HepG2 (cell line): ENCODE data around the gene ZNF548. TPM values are rescaled to one million over a fixed set of nuclear protein-coding genes. Genes with fewer than 3 reads are reported as not detected.

Experiments used
- ATAC-seq: fragments of 200-7000 bp; cut with Tn5 transposase; 3 replicates; pipeline ENCODE4 v1.9.1; 2020; ENCODE audit warnings: mild to moderate bottlenecking, moderate library complexity
- BruUV-seq: library from RNA; stranded (reverse); fragments of 400-500 nt; replicated peaks from 2 replicates; lab custom pipeline; 2021; lab: Mats Ljungman, UMichigan
- CTCF ChIA-PET: fragments of 300-600 bp; formaldehyde crosslinking; extraction: SDS; loops from one replicate; lab custom pipeline; 2021; ENCODE audit warnings: low total read pairs, inconsistent platforms, low intra/inter-chr PET ratio; lab: Yijun Ruan, JAX
- POLR2A ChIA-PET: fragments of 350-600 bp; sonication (Branson Sonifier 250); formaldehyde crosslinking; loops from one replicate; lab custom pipeline; 2020; ENCODE audit warnings: antibody characterized with exemption, inconsistent platforms; lab: Yijun Ruan, JAX
- DNase-seq: peaks from one replicate; pipeline ENCODE4 v3.0.0-alpha.2; 2015; ENCODE audit warnings: low spot score
- FAIRE-seq: peaks from 3 replicates; lab custom pipeline; 2011; peaks lifted over from hg19 to GRCh38; lab: Jason Lieb, UNC
- H2AFZ ChIP-seq: one replicate; pipeline ENCODE4 v1.6.1; 2011; ENCODE audit warnings: low read length, inconsistent platforms
- H3K27ac ChIP-seq: fragments of 300-600 bp; 3 replicates; pipeline ENCODE4 v1.8.0; 2011; ENCODE audit warnings: mixed run types, mild to moderate bottlenecking, mixed read lengths, low read length, inconsistent platforms; ENCODE audit not compliant: insufficient read depth; ENCODE audit errors: extremely low read length
- H3K27me3 ChIP-seq, 2 experiments: fragments of 200-600 bp in 1 of 2; 2 replicates in 1 of 2; 3 replicates in 1 of 2; pipeline versions ENCODE4 v1.6.0 to v1.8.0; 2011; ENCODE audit warnings: low read length in 2 of 2, mild to moderate bottlenecking in 2 of 2, moderate library complexity in 2 of 2, inconsistent platforms in 1 of 2; ENCODE audit not compliant: insufficient read depth in 2 of 2, control insufficient read depth in 1 of 2
- H3K36me3 ChIP-seq, 2 experiments: fragments of 200-600 bp in 1 of 2; replicated peaks in 1 of 2; 2 replicates in 1 of 2; 3 replicates in 1 of 2; pipeline versions ENCODE4 v1.5.1 to v1.8.0; 2011; ENCODE audit warnings: low read length in 2 of 2, inconsistent platforms in 1 of 2; ENCODE audit not compliant: insufficient read depth in 2 of 2, control insufficient read depth in 1 of 2
- H3K4me1 ChIP-seq: 2 replicates; pipeline ENCODE4 v1.5.1; 2012; ENCODE audit warnings: low read length, inconsistent platforms; ENCODE audit not compliant: insufficient read depth
- H3K4me2 ChIP-seq: 2 replicates; pipeline ENCODE4 v1.6.0; 2011; ENCODE audit warnings: low read depth, low read length, inconsistent platforms
- H3K4me3 ChIP-seq, 3 experiments: fragments of 200-600 bp in 1 of 3; sonication (generic), shearing (Covaris generic) in 1 of 3; replicated peaks in 1 of 3; 2 replicates each; pipeline ENCODE4 v1.5.1; 2011 to 2016; ENCODE audit warnings: low read length in 3 of 3, inconsistent platforms in 2 of 3, low read depth in 2 of 3, mild to moderate bottlenecking in 2 of 3, control low read depth in 1 of 3, mixed read lengths in 1 of 3; ENCODE audit not compliant: insufficient read depth in 1 of 3
- H3K79me2 ChIP-seq: one replicate; pipeline ENCODE4 v1.6.1; 2011; ENCODE audit warnings: low read length, inconsistent platforms; ENCODE audit not compliant: insufficient read depth
- H3K9ac ChIP-seq: 2 replicates; pipeline ENCODE4 v1.6.0; 2011; ENCODE audit warnings: mild to moderate bottlenecking, low read depth, low read length, inconsistent platforms; ENCODE audit not compliant: insufficient read depth
- H3K9me3 ChIP-seq: 2 replicates; pipeline ENCODE4 v1.5.1; 2012; ENCODE audit warnings: mild to moderate bottlenecking, low read length
- H4K20me1 ChIP-seq: 2 replicates; pipeline ENCODE4 v1.6.0; 2011; ENCODE audit warnings: inconsistent platforms, mild to moderate bottlenecking, low read length, moderate library complexity; ENCODE audit not compliant: insufficient read depth
- GATA4 ChIP-seq: sonication (generic); IDR thresholded peaks from 2 replicates; pipeline ENCODE4 v1.6.1; 2016; ENCODE audit warnings: antibody characterized with exemption, low read depth, borderline replicate concordance
- IRX3 ChIP-seq: sonication (generic); formaldehyde crosslinking; IDR thresholded peaks from 2 replicates; pipeline ENCODE4 v1.8.1; 2023; ENCODE audit warnings: mild to moderate bottlenecking, low read depth, missing genetic modification reagents, borderline replicate concordance
- JDP2 ChIP-seq: sonication (generic); formaldehyde crosslinking; IDR thresholded peaks from 2 replicates; pipeline ENCODE4 v1.8.1; 2022; ENCODE audit warnings: missing genetic modification reagents, borderline replicate concordance
- KDM6A ChIP-seq: IDR thresholded peaks from 2 replicates; pipeline ENCODE4 v1.6.1; 2016; ENCODE audit warnings: low read depth
- RBAK ChIP-seq: sonication (generic); formaldehyde crosslinking; IDR thresholded peaks from 2 replicates; pipeline ENCODE4 v1.5.1; 2020; ENCODE audit warnings: mild to moderate bottlenecking, missing genetic modification reagents
- SIX4 ChIP-seq: sonication (generic); formaldehyde crosslinking; IDR thresholded peaks from 2 replicates; pipeline ENCODE4 v1.4.0; 2020; ENCODE audit warnings: missing genetic modification reagents
- TBL1XR1 ChIP-seq: fragments of 150-350 bp; IDR thresholded peaks from 2 replicates; pipeline ENCODE4 v1.6.1; 2014; ENCODE audit warnings: borderline replicate concordance, low read length; ENCODE audit not compliant: partially characterized antibody
- TEAD2 ChIP-seq: sonication (generic); formaldehyde crosslinking; IDR thresholded peaks from 2 replicates; pipeline ENCODE4 v1.9.0; 2021; ENCODE audit warnings: missing genetic modification reagents
- ZBTB3 ChIP-seq: sonication (generic); formaldehyde crosslinking; IDR thresholded peaks from 2 replicates; pipeline ENCODE4 v1.4.0; 2020; ENCODE audit warnings: low read depth, mild to moderate bottlenecking, moderate library complexity, missing genetic modification reagents, borderline replicate concordance
- ZNF672 ChIP-seq: sonication (generic); formaldehyde crosslinking; IDR thresholded peaks from 2 replicates; pipeline ENCODE4 v1.8.1; 2022; ENCODE audit warnings: missing genetic modification reagents
- WGBS: methylation state at CpG from one replicate; pipeline ENCODE4 v1.1.6; 2017; ENCODE audit warnings: low lambda C conversion rate; 5-methylcytosine and 5-hydroxymethylcytosine counted together
- in situ Hi-C: cut with HindIII; loops from 2 replicates; pipeline ENCODE4 v1.10.0; 2017; ENCODE audit warnings: low pct_unique_long_range_greater_than_20kb; ENCODE audit not compliant: extremely low pct_ligation_motif_present
- intact Hi-C: fragments of 100-400 bp; cut with micrococcal nuclease; formaldehyde crosslinking; loops from one replicate; pipeline ENCODE4 v1.10.0; 2022; ENCODE audit not compliant: unreplicated experiment
- polyA plus RNA-seq, 8 experiments: library from polyadenylated mRNA; depleted of rRNA in 3 of 8; stranded (reverse) in 7 of 8; unstranded in 1 of 8; fragments of >200 nt; fragmentation: Illumina TruSeq in 4 of 8; extraction: Trizol in 4 of 8; gene quantifications; 2 replicates each; pipeline versions ENCODE4 v1.2.1 to v1.2.3, GENCODE V29; 2011 to 2016; ENCODE audit warnings: low read depth in 4 of 8, missing spikeins in 1 of 8, mixed read lengths in 1 of 8; ENCODE audit not compliant: insufficient read depth in 1 of 8
- total RNA-seq, 5 experiments: library from RNA; depleted of rRNA; stranded (reverse); fragments of >200 nt; fragmentation: Illumina TruSeq; extraction: Trizol; gene quantifications; 2 replicates each; pipeline ENCODE4 v1.2.3, GENCODE V29; 2016; ENCODE audit warnings: low read depth in 1 of 5
- TF ChIP-seq, protein P1 (sequence below): sonication (generic); formaldehyde crosslinking; IDR thresholded peaks from 2 replicates; pipeline ENCODE4 v1.8.1; 2023; ENCODE audit warnings: mild to moderate bottlenecking, inconsistent platforms, moderate library complexity, missing genetic modification reagents, borderline replicate concordance
- TF ChIP-seq, protein P2 (sequence below): sonication (generic); formaldehyde crosslinking; IDR thresholded peaks from 2 replicates; pipeline ENCODE4 v1.4.0; 2020; ENCODE audit warnings: mild to moderate bottlenecking, missing genetic modification reagents

The ZNF548 gene
- total and polyA plus RNA-seq, 2 of the 13 experiments (the other 11 are each of a cell fraction or from before 2014, with no cell fraction given): 19.6 to 24.9 TPM

DNA sequence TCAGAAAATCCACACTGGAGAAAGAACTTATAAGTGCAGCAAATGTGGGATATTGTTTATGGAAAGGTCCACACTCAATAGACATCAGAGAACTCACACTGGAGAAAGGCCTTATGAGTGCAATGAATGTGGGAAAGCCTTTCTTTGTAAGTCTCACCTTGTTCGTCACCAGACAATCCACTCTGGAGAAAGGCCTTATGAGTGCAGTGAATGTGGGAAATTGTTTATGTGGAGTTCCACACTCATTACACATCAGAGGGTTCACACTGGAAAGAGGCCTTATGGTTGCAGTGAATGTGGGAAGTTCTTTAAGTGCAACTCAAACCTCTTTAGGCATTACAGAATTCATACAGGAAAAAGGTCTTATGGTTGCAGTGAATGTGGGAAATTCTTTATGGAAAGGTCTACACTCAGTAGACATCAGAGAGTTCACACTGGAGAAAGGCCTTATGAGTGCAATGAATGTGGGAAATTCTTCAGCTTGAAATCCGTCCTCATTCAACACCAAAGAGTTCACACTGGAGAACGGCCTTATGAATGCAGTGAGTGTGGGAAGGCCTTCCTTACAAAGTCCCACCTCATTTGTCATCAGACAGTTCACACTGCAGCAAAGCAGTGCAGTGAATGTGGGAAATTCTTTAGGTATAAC lies 12.0 kb upstream of the ZNF548 start:
- H3K27ac ChIP-seq: no peak overlapping the region
- no peak for DNase-seq
- ChIA-PET CTCF (no interaction called here), POLR2A (no interaction called here)
- in situ Hi-C loops (no loop called here), intact Hi-C loops (no loop called here)
- no peaks in the 10 kb centered on the region for H3K27me3 ChIP-seq
- no peak overlapping the region for H3K4me2 ChIP-seq
- H3K4me3 ChIP-seq: no peak overlapping the region
- BruUV-seq: no TSS peak
- 93% methylated on average over 3 of the region's 3 CpGs for WGBS
- H3K9me3 ChIP-seq: peaks cover 7% of the 10 kb centered on the region; the same call in 1 of the 2 replicates
- FAIRE-seq: no peak
- H3K79me2 ChIP-seq: no peaks in the 10 kb centered on the region
- H4K20me1 ChIP-seq: no peaks in the 10 kb centered on the region
- no peak for TF ChIP-seq SIX4 (CRISPR knock-in tag)
- TF ChIP-seq, protein P1, sequence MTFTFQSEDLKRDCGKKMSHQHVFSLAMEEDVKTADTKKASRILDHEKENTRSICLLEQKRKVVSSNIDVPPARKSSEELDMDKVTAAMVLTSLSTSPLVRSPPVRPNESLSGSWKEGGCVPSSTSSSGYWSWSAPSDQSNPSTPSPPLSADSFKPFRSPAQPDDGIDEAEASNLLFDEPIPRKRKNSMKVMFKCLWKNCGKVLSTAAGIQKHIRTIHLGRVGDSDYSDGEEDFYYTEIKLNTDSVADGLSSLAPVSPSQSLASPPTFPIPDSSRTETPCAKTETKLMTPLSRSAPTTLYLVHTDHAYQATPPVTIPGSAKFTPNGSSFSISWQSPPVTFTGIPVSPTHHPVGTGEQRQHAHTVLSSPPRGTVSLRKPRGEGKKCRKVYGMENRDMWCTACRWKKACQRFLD (CRISPR knock-in tag): no peak
- no peak for TF ChIP-seq TBL1XR1
- TF ChIP-seq GATA4: no peak
- TF ChIP-seq, protein P2, sequence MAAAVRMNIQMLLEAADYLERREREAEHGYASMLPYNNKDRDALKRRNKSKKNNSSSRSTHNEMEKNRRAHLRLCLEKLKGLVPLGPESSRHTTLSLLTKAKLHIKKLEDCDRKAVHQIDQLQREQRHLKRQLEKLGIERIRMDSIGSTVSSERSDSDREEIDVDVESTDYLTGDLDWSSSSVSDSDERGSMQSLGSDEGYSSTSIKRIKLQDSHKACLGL: no peak
- no peak for TF ChIP-seq TEAD2 (CRISPR knock-in tag)
- no peak for TF ChIP-seq ZBTB3 (CRISPR knock-in tag)
- TF ChIP-seq RBAK (CRISPR knock-in tag): no peak
- no peak for TF ChIP-seq KDM6A (CRISPR knock-in tag)
- no peak for TF ChIP-seq IRX3
- no peak for TF ChIP-seq JDP2
- TF ChIP-seq ZNF672 (CRISPR knock-in tag): no peak
- peaks cover 2 to 11% of the 10 kb centered on the region in 2 experiments; a peak in 2 of 5 replicates for H3K36me3 ChIP-seq
- H3K4me1 ChIP-seq: no peaks in the 10 kb centered on the region
- no peak overlapping the region for H3K9ac ChIP-seq
- no peak for ATAC-seq
- H2AFZ ChIP-seq: no peak overlapping the region
